ENCODE results near the gene ELOVL7.

DNA sequence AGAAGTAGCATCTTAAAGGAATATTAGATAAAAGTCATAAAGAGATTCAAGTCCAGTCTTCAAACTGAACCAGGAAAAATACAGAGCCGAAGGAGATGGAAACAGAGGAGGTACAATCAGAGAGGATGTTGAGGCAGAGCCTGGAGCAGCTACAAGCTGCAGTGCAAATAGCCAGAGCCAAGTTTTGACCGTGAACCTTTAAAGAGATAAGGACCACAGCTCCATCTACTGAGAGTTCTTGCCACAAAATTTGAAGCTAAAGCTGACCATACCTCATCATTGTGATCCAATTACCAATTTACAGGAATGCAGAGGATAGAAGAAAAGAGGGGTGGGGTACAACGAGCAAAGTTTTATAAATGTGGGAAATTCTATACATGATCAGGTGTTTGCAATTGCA, 133.7 kb downstream of the ELOVL7 start:
- TF ChIP-seq HNF4G (IDR thresholded peaks at IDR 0.05) (no peak), TAF1 (conservative IDR thresholded peaks at IDR 0.05) (no peak), CTCF (IDR thresholded peaks at IDR 0.05; ENCODE audit: low read depth, low read length, missing input control) (no peak), RAD21 (IDR thresholded peaks at IDR 0.05) (no peak), SP1 (IDR thresholded peaks at IDR 0.05) (no peak), FOXA2 (IDR thresholded peaks at IDR 0.05) (no peak), REST (IDR thresholded peaks at IDR 0.05) (no peak), ATF3 (IDR thresholded peaks at IDR 0.05) (no peak)
